Measurements from ENCODE around the gene CEP112. TPM values are rescaled to one million over a fixed set of nuclear protein-coding genes. Genes with fewer than 3 reads are reported as not detected.

CEP112 gene
- total RNA-seq, 1 donor from 2014 or later = 9.7 TPM

DNA sequence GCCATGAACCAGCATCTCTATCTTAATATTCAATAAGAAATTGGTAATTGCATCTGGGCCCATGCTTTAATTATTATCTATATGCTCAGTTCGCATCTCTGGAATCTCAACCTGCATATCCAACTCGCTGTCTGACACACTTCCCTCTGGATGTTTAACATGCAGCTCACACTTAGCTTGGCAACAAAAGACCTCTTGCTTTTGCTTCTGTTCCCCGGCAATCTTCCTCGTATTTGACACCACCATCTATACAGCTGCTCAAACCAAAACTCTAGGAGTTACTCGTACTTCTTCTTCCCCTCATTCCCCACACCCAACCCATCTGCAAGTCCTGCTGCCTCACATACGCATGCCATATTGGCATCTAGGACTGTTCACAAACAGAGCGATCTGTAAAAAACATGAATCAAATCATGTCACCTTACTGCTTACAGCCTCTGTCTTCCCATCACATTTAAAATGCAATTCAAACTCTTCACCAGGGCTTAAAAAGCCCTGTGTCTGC, 300.6 kb downstream of the CEP112 start:
- Histone ChIP-seq H3K9me3 (ENCODE audit: low read depth) (no peaks in the 10 kb centered on the region), H3F3A (ENCODE audit: low read depth) (no peaks in the 10 kb centered on the region), H4K20me1 (ENCODE audit: low read depth) (no peaks in the 10 kb centered on the region), H3K4me3 (no peak overlapping the region), H3K27ac (no peak overlapping the region), H3K4me2 (no peak overlapping the region), H3K27me3 (no peaks in the 10 kb centered on the region), H2AFZ (replicated peaks) (no peak overlapping the region), H3K79me2 (ENCODE audit: low read depth) (no peaks in the 10 kb centered on the region), H3K9ac (no peak overlapping the region), H3K4me1 (peaks cover 4% of the 10 kb centered on the region), H3K36me3 (no peaks in the 10 kb centered on the region)
- no peak for DNase-seq (ENCODE audit: low spot score)
- Mint-ChIP-seq H3K36me3 (peaks cover 12% of the 10 kb centered on the region), H3K27me3 (ENCODE audit: insufficient read depth, low read depth) (no peaks in the 10 kb centered on the region), H3K4me1 (peaks cover 40% of the 10 kb centered on the region), H3K27ac (peak overlapping the region; percentile 1), H3K9me3 (peaks cover 2% of the 10 kb centered on the region), H3K4me3 (no peak overlapping the region)
- TF ChIP-seq EZH2phosphoT487 (IDR thresholded peaks at IDR 0.05) (no peak), EZH2 (IDR thresholded peaks at IDR 0.05) (no peak)
- TF ChIP-seq, protein P1, sequence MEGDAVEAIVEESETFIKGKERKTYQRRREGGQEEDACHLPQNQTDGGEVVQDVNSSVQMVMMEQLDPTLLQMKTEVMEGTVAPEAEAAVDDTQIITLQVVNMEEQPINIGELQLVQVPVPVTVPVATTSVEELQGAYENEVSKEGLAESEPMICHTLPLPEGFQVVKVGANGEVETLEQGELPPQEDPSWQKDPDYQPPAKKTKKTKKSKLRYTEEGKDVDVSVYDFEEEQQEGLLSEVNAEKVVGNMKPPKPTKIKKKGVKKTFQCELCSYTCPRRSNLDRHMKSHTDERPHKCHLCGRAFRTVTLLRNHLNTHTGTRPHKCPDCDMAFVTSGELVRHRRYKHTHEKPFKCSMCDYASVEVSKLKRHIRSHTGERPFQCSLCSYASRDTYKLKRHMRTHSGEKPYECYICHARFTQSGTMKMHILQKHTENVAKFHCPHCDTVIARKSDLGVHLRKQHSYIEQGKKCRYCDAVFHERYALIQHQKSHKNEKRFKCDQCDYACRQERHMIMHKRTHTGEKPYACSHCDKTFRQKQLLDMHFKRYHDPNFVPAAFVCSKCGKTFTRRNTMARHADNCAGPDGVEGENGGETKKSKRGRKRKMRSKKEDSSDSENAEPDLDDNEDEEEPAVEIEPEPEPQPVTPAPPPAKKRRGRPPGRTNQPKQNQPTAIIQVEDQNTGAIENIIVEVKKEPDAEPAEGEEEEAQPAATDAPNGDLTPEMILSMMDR (IDR thresholded peaks at IDR 0.05) = no peak

DNA sequence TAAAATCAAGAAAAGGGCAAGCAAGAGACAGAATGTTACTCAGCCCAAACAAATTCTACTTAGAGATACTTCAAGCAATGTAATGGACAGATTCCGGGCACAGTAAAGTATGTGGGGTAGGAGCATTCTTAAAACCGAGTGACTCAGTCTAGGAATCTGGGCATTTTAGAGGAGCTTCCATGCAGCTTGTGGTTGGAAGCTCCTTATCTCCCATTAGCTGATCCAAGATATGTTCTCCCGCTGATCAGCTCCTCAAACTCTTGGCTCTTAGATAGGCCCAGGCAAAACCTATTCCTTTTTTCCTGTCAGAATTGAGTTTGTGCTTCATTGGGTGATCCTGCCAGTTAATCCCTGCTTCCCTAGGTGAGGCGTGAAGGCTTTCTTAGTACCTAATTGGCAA, 303.3 kb downstream of the CEP112 start:
- no peak overlapping the region for H3K4me2 ChIP-seq

DNA sequence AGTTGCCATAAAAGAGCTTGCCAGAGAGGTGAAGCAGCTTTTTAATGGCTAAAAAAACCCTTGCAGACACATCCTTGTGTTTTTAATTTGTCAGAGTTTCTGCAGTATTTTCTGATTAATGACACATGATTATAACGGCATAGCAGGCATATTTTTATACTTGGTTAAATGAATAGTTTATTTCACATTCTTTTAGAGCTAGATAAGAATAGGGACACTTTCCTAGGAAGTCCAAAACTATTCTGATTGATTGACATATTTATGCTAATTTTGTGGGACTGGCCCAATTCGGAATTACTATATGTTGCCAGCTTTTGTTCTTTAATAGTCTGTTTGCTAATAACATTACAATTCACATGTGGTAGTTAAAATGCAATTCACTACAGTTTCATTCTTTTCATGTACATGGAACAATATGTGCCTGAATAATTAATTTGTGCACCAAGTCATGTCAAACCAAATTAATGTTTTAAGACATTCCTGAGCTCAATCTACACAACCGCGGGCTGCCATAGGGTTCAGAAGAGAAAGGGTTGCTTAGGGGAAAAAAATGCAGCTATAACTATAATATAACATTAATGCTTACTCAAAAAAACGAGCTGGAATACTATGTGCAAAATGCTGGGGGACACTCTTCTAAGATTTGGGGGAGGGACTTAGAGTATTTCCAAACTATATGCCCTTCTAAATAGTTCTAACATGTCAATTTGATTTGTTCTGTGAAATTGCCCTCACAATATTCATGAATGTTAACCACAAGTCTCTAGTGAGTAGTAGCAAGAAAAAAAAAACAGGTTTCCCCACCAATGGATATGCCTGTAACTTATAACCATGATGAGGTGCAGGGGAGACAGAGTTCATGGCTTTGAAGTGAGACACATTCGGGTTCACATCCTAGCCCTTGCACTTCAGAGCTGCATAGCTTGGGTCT, 305.4 kb downstream of the CEP112 start:
- Histone ChIP-seq H3K4me2 (no peak overlapping the region), H4K20me1 (ENCODE audit: low read depth) (no peaks in the 10 kb centered on the region)

More for the DNA sequence above, 303.3 kb downstream of the CEP112 start:
- Histone ChIP-seq H3K4me1 (peaks cover 4% of the 10 kb centered on the region), H3K36me3 (no peaks in the 10 kb centered on the region), H3K27me3 (no peaks in the 10 kb centered on the region), H3K9me3 (ENCODE audit: low read depth) (no peaks in the 10 kb centered on the region), H4K20me1 (ENCODE audit: low read depth) (no peaks in the 10 kb centered on the region), H3K4me3 (no peak overlapping the region), H3K9ac (no peak overlapping the region), H3F3A (ENCODE audit: low read depth) (no peaks in the 10 kb centered on the region), H3K27ac (no peak overlapping the region), H3K79me2 (ENCODE audit: low read depth) (no peaks in the 10 kb centered on the region), H2AFZ (replicated peaks) (no peak overlapping the region)
- peaks cover 2% of the 10 kb centered on the region for H3K9me3 Mint-ChIP-seq
- H3K4me3 Mint-ChIP-seq = no peak overlapping the region
- no peak for DNase-seq (ENCODE audit: low spot score)
- no peak overlapping the region for H3K27ac Mint-ChIP-seq
- no peaks in the 10 kb centered on the region for H3K27me3 Mint-ChIP-seq (ENCODE audit: insufficient read depth, low read depth)
- H3K36me3 Mint-ChIP-seq = peaks cover 10% of the 10 kb centered on the region
- peaks cover 30% of the 10 kb centered on the region for H3K4me1 Mint-ChIP-seq
- TF ChIP-seq, protein P1 (IDR thresholded peaks at IDR 0.05) = no peak
- TF ChIP-seq EZH2 (IDR thresholded peaks at IDR 0.05) (no peak), EZH2phosphoT487 (IDR thresholded peaks at IDR 0.05) (no peak)

More for the DNA sequence above, 305.4 kb downstream of the CEP112 start:
- Mint-ChIP-seq H3K27me3 (ENCODE audit: insufficient read depth, low read depth) (no peaks in the 10 kb centered on the region), H3K36me3 (peaks cover 4% of the 10 kb centered on the region), H3K9me3 (no peaks in the 10 kb centered on the region), H3K4me1 (peaks cover 20% of the 10 kb centered on the region), H3K4me3 (no peak overlapping the region), H3K27ac (peak overlapping the region; percentile 51)
- no peaks in the 10 kb centered on the region for H3K79me2 ChIP-seq (ENCODE audit: low read depth)
- no peaks in the 10 kb centered on the region for H3K27me3 ChIP-seq
- no peaks in the 10 kb centered on the region for H3K36me3 ChIP-seq
- DNase-seq (ENCODE audit: low spot score) = no peak
- H3F3A ChIP-seq (ENCODE audit: low read depth) = no peaks in the 10 kb centered on the region
- no peaks in the 10 kb centered on the region for H3K9me3 ChIP-seq (ENCODE audit: low read depth)
- no peak overlapping the region for H3K4me3 ChIP-seq
- no peak overlapping the region for H2AFZ ChIP-seq (replicated peaks)
- peaks cover 4% of the 10 kb centered on the region for H3K4me1 ChIP-seq
- no peak overlapping the region for H3K9ac ChIP-seq
- no peak overlapping the region for H3K27ac ChIP-seq
- TF ChIP-seq EZH2 (IDR thresholded peaks at IDR 0.05) (no peak), EZH2phosphoT487 (IDR thresholded peaks at IDR 0.05) (no peak)
- TF ChIP-seq, protein P1 (IDR thresholded peaks at IDR 0.05) = no peak

All from neural progenitor cell (in vitro differentiated cells).